SKM-1 treated with dmso at 0.1 percent for 144 hours (cell line): Measurements from ENCODE around the gene TMEM192.
"Not testable (repeated sequence)": the region's sequence is repeated elsewhere in the genome, so short reads cannot be mapped to it uniquely, and the experiment has no call there.

Experiments
- DNase-seq: peaks from one replicate; lab custom pipeline; 2025; ENCODE audit not compliant: unreplicated experiment; lab: John Stamatoyannopoulos, UW

The TMEM192 gene

DNA sequence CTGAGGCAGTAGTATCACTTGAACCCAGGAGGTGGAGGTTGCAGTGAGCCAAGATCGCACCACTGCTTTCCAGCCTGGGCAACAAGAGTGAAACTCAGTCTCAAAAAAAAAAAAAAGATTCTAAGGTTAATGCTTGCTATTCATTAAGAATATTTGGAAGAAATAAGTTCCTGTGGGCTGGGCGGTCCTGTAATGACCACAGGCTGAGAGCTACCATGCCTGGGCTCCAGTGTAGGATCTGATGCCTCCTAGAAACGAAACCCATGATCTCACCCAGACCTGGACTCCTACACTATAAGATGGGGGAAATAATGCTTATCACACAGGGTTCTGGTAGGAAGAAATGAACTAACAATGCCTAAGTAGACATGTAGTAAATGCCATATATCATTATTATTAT, 17.8 kb downstream of the TMEM192 start:
- no peak for DNase-seq

GRCh38 chr4:165092187-165092586, 20.5 kb downstream of the TMEM192 start:
- not testable (repeated sequence) for DNase-seq

GRCh38 chr4:165088366-165088765, 24.3 kb downstream of the TMEM192 start:
- DNase-seq = no peak

GRCh38 chr4:165085946-165086345, 26.7 kb downstream of the TMEM192 start:
- no peak for DNase-seq

DNA sequence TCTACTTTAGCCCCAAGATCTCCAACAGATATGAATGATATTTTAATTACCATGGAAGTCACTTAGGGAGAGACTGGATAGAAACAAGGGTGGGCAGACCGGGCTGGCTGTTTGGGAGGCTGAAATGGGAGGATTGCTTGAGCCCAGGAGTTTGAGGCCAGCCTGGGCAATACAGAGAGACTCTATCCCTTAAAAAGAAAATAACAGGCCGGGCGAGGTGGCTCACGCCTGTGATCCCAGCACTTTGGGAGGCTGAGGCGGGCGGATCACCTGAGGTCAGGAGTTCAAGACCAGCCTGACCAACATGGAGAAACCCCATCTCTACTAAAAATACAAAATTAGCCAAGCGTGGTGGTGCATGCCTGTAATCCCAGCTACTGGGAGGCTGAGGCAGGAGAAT, 27.9 kb downstream of the TMEM192 start:
- DNase-seq = not testable (repeated sequence)

- no peak for DNase-seq
These were observed 33.2 kb downstream of the TMEM192 start for GRCh38 chr4:165079476-165079875.

DNA sequence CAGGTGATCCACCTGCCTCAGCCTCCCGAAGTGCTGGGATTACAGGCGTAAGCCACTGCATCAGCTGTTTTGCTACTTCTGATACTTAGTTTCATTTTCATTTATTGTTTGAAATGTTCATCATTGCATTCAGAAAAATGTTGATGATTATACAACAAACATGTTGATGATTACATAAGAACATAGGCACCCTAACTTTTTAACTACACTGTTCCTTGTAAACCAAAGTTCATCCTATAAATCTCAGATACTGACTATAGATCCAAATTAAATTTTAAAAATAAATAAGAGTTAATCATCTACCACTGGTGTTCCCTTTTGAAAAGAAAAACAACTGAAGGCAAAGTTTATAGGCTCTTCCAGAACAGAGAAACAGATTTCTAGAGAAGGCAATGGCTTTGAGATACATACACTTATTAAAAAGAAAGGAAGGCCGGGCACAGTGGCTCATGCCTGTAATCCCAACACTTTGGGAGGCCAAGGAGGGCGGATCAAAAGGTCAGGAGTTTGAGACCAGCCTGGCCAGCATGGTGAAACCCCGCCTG, 35.6 kb downstream of the TMEM192 start:
- DNase-seq = no peak

GRCh38 chr4:165073346-165073745, 39.3 kb downstream of the TMEM192 start:
- not testable (repeated sequence) for DNase-seq

- no peak for DNase-seq
These were observed 42.1 kb downstream of the TMEM192 start for GRCh38 chr4:165070560-165070959.

DNA sequence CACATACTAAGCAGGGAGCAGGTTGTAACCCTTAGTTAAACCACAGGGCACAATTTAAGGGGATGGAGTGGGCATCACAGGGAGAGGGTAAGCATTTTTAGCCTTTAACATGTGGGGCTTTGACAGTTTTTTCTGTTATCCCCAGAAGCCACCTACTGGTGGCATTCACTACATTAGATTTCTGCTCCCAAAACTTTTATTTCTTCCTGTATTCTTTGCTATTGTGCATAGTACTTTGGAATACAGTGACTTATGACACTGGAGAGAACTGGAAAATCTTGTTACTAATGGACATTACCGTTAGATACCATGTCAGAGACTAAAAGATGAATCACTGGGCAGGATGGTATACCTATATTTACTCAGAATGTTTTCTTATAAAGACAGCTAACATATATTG, 51.7 kb downstream of the TMEM192 start:
- no peak for DNase-seq

GRCh38 chr4:165059386-165059785, 53.3 kb downstream of the TMEM192 start:
- no peak for DNase-seq

- DNase-seq = no peak
These were observed 54.0 kb downstream of the TMEM192 start for GRCh38 chr4:165058666-165059065.

DNA sequence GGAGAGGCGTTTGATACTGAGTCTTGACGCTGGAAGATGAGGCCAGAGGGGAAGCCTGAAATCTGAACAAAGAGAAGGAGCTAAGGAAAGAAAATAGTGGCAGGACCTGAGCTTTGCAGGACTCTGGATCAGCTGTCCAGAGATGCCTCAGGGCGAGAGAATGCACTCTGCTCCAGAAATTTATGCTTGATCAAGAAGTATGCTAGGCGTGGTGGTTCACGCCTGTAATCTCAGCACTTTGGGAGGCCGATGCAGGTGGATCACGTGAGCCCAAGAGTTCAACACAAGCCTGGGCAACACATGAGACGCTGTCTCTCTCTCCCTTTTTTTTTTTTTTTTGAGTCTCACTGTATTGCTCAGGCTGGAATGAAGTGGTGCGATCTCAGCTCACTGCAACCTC, 57.1 kb downstream of the TMEM192 start:
- no peak for DNase-seq

DNA sequence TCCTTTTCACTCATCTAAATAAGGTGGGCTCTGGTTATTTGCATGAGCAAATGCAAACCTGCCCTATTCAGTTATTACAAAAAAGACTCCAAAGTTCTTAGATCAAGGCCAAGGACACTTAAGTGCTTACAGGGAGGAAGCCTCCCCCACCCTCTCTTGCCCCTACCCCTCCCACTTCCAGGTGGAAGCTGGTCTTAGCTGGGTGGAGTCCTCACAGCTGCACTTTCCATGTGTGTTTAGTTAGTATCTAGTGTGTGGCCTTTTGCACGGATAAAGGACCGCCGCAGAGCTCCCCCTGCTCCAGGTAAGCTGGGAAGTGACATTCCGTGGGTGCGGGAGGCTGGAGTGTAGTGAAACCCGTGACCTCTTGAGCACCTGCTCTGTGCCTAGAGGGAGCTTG, 59.0 kb downstream of the TMEM192 start, which contains the start of gene TRIM75:
Gene TRIM75 (plus strand): TSS at position 222 of the 400 bp plus-strand sequence. CDS start 5,282 bp downstream, outside the sequence.
- no peak for DNase-seq

- no peak for DNase-seq
These were observed 60.0 kb downstream of the TMEM192 start for GRCh38 chr4:165052627-165053026.

GRCh38 chr4:165048170-165048569, 64.5 kb downstream of the TMEM192 start:
- no peak for DNase-seq

- no peak for DNase-seq
These were observed 81.0 kb downstream of the TMEM192 start, which contains the start of gene TRIM60 for GRCh38 chr4:165031436-165032211. TRIM60 (plus strand) TSS chr4:165031999; CDS start chr4:165040073, 8,074 bp downstream.

DNA sequence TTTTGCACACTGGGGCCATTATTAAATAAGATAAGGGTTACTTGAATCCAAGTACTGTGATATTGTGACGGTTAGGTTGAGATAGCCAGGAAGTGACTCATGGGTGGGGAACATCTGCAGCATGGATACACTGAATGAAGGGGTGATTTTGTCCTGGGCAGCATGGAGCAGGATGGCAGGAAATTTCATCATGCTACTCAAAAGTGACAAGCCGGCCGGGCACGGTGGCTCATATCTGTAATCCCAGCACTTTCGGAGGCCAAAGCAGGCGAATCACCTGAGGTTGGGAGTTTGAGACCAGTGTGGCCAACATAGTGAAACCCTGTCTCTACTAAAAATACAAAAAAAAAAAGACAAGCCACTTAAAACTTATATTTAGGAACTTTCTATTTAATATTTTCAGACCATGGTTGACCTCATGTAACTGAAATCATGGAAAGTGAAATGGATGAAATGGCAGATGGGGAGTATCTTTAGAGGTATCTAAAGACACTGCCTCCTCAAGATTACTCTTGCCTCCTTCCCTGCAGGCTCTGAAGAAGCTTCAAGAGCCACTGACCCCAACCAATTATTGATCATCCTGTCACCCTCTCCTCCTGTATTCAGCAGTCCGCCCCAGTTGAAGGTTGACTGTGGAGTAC, 84.8 kb downstream of the TMEM192 start:
- DNase-seq = no peak

- not testable (repeated sequence) for DNase-seq
These were observed 86.9 kb downstream of the TMEM192 start for GRCh38 chr4:165025782-165026181.
